Smooth muscle cell of the brain vasculature (primary cell): Measurements from ENCODE around the gene SMIM45.

Experiments
- DNase-seq: peaks from one replicate; pipeline ENCODE4 v3.0.0-alpha.2; 2012; ENCODE audit warnings: low read depth, low spot score

SMIM45 gene

DNA sequence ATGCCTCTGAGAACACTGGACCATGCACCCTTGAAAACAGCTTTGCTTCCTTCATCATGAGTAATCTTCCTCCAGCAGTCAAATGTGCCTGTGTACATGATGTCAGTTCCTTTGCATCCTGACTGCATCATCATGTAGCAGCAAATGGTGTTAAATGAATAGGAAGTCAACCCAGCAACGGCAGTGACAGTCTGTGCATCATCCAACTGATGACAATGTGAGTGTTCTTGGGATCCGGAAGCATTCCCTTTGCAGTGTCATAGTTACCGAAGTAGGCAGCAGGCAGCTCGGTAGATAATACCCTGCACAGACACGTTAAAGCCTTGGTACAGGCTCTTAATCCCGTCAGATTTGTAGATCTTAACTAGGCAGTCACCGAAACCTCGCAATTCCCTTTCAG lies 49.2 kb downstream of the SMIM45 start:
- DNase-seq, result no peak

DNA sequence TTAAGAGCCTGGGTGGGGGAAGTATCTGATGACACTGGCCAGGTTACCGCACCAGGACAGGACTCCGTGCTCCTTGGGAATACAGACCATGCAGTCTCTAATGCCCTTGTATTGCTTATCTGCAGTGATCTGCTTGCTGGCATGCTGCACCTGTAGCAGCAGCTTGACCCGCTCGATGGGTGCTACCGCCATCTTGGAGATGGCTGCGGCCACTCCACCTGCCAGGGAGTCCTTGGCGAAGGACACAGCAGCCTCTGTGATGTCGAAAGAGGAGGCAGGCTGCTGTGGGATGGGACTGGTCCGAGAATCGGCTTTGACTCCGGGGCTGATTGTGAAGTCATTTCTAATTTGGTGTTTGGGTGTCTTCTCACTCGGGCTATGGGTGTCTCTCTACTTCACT lies 49.8 kb downstream of the SMIM45 start:
- no peak for DNase-seq

DNA sequence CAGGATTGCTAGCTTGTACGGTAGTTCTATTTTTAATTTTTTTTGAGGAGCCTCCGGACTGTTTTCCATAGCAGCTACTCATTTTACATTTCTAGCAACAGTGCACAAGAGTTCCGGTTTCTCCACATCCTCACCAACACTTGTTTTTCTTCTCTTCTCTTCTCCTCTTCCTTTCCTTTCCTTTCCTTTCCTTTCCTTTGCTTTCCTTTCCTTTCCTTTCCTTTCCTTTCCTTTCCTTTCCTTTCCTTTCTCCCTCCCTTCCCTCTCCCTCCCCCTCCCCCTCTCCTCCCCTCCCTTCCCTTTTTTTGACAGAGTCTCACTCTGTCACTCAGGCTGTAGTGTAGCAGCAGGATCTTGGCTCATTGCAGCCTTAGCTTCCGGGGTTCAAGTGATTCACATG lies 56.0 kb downstream of the SMIM45 start:
- no peak for DNase-seq
